Measurements from ENCODE around the gene ASH1L.
A peak's percentile ranks its signal among the peaks of the same experiment; 100 is the strongest.
"Not testable (repeated sequence)": the region's sequence is repeated elsewhere in the genome, so short reads cannot be mapped to it uniquely, and the experiment has no call there.

Gene ASH1L

GRCh38 chr1:155598842-155599331, 36.3 kb upstream of the ASH1L start:
- no peaks in the 10 kb centered on the region for H3K36me3 ChIP-seq
- no peak for TF ChIP-seq CTCF (IDR thresholded peaks at IDR 0.05)
- H3K4me3 ChIP-seq = peak overlapping the region in 1 of 2 donors; percentile 8
- no peak for DNase-seq
- H3K4me1 ChIP-seq = peaks cover 0 to 10% (median 0%) of the 10 kb centered on the region in 4 donors
- intact Hi-C loops (cut with DNase I; ENCODE audit: low total_unique reads) = no loop called here
- peaks cover 0 to 5% of the 10 kb centered on the region in 2 donors for H3K27me3 ChIP-seq
- no peak overlapping the region for H3K27ac ChIP-seq
- no peaks in the 10 kb centered on the region for H3K9me3 ChIP-seq

GRCh38 chr1:155596864-155597263, 34.3 kb upstream of the ASH1L start:
- no peak overlapping the region for H3K4me3 ChIP-seq
- DNase-seq = no peak
- no peak for TF ChIP-seq CTCF (IDR thresholded peaks at IDR 0.05)
- H3K4me1 ChIP-seq = peaks cover 0 to 10% (median 0%) of the 10 kb centered on the region in 4 donors
- no peaks in the 10 kb centered on the region for H3K36me3 ChIP-seq
- H3K9me3 ChIP-seq = no peaks in the 10 kb centered on the region
- H3K27me3 ChIP-seq = peaks cover 0 to 5% of the 10 kb centered on the region in 2 donors
- no peak overlapping the region for H3K27ac ChIP-seq
- intact Hi-C loops (cut with DNase I; ENCODE audit: low total_unique reads) = no loop called here

GRCh38 chr1:155595877-155596474, 33.4 kb upstream of the ASH1L start:
- peaks cover 0 to 10% (median 0%) of the 10 kb centered on the region in 4 donors for H3K4me1 ChIP-seq
- H3K4me3 ChIP-seq; H3K9me3 ChIP-seq; H3K27ac ChIP-seq; DNase-seq; intact Hi-C loops (cut with DNase I; ENCODE audit: low total_unique reads); H3K36me3 ChIP-seq; H3K27me3 ChIP-seq: not testable (repeated sequence)

- peak; percentile 50 to 63 for TF ChIP-seq CTCF (IDR thresholded peaks at IDR 0.05)
- intact Hi-C loops (cut with DNase I; ENCODE audit: low total_unique reads) = loop anchor here (2.0 to 5.0 kb wide), 2 partner anchors 314 to 341 kb away; partner anchors contain the start of gene HCN3
- Histone ChIP-seq H3K4me1 (no peaks in the 10 kb centered on the region), H3K27me3 (no peaks in the 10 kb centered on the region), H3K9me3 (no peaks in the 10 kb centered on the region), H3K36me3 (no peaks in the 10 kb centered on the region), H3K27ac (no peak overlapping the region), H3K4me3 (no peak overlapping the region)
- no peak for DNase-seq
These were observed 29.2 kb upstream of the ASH1L start for GRCh38 chr1:155591770-155592169.

- not testable (repeated sequence) for H3K4me3 ChIP-seq, H3K9me3 ChIP-seq, H3K27me3 ChIP-seq, H3K27ac ChIP-seq, H3K36me3 ChIP-seq, H3K4me1 ChIP-seq
- DNase-seq = peak in 1 of 2 donors; percentile 56
- intact Hi-C loops (cut with DNase I; ENCODE audit: low total_unique reads) = loop anchor here (5.0 kb wide), 1 partner anchor 313 kb away; the partner anchor contains the start of gene HCN3
These were observed 28.1 kb upstream of the ASH1L start for GRCh38 chr1:155590516-155591247.

GRCh38 chr1:155589282-155589681, 26.7 kb upstream of the ASH1L start:
- H3K36me3 ChIP-seq; intact Hi-C loops (cut with DNase I; ENCODE audit: low total_unique reads); H3K27me3 ChIP-seq; DNase-seq; H3K4me1 ChIP-seq; H3K4me3 ChIP-seq; H3K9me3 ChIP-seq; H3K27ac ChIP-seq: not testable (repeated sequence)

GRCh38 chr1:155583846-155584245, 21.2 kb upstream of the ASH1L start:
- H3K36me3 ChIP-seq; H3K4me1 ChIP-seq; DNase-seq; H3K9me3 ChIP-seq; H3K27ac ChIP-seq; intact Hi-C loops (cut with DNase I; ENCODE audit: low total_unique reads); H3K4me3 ChIP-seq; H3K27me3 ChIP-seq: not testable (repeated sequence)

GRCh38 chr1:155575608-155576007, 13.0 kb upstream of the ASH1L start:
- DNase-seq; H3K9me3 ChIP-seq; H3K27ac ChIP-seq; H3K4me1 ChIP-seq; H3K4me3 ChIP-seq; H3K27me3 ChIP-seq; intact Hi-C loops (cut with DNase I; ENCODE audit: low total_unique reads); H3K36me3 ChIP-seq: not testable (repeated sequence)

All from tibial artery (tissue), 4 donors.